Nephron (organoid): Measurements from ENCODE around the gene RALGAPA2.

ENCODE experiments used
- H3K27ac Mint-ChIP-seq, 3 experiments: 2 replicates each; pipeline ENCODE4 v1.8.0; 2020; ENCODE audit warnings: mixed read lengths in 3 of 3, mild to moderate bottlenecking in 2 of 3, moderate library complexity in 1 of 3
- H3K27me3 Mint-ChIP-seq: 2 replicates; pipeline ENCODE4 v1.8.0; 2021; ENCODE audit warnings: low read depth, mild to moderate bottlenecking, moderate library complexity, mixed read lengths
- H3K36me3 Mint-ChIP-seq: 2 replicates; pipeline ENCODE4 v1.8.0; 2020; ENCODE audit warnings: low read depth, mixed read lengths
- H3K4me1 Mint-ChIP-seq: 2 replicates; pipeline ENCODE4 v1.8.0; 2020; ENCODE audit warnings: mixed read lengths
- H3K4me3 Mint-ChIP-seq, 3 experiments: 2 replicates each; pipeline ENCODE4 v1.8.0; 2020; ENCODE audit warnings: mild to moderate bottlenecking in 3 of 3, mixed read lengths in 3 of 3, moderate library complexity in 2 of 3
- H3K9me3 Mint-ChIP-seq: 2 replicates; pipeline ENCODE4 v1.8.0; 2020; ENCODE audit warnings: mixed read lengths
- CTCF ChIP-seq, 3 experiments: fragments of 200-600 bp; sonication (generic); IDR thresholded peaks; one replicate each; pipeline ENCODE4 v1.5.0; 2021; ENCODE audit warnings: antibody characterized with exemption in 3 of 3; ENCODE audit not compliant: unreplicated experiment in 3 of 3

The RALGAPA2 gene

GRCh38 chr20:20611167-20611566, 101.3 kb downstream of the RALGAPA2 start:
- Mint-ChIP-seq H3K4me1 (peaks cover 10% of the 10 kb centered on the region), H3K9me3 (no peaks in the 10 kb centered on the region), H3K36me3 (peaks cover 7% of the 10 kb centered on the region), H3K27me3 (peaks cover 5% of the 10 kb centered on the region), H3K27ac (no peak overlapping the region), H3K4me3 (no peak overlapping the region)
- no peak for TF ChIP-seq CTCF (IDR thresholded peaks at IDR 0.05; ENCODE audit: unreplicated experiment in 3 of 3)

GRCh38 chr20:20609522-20609921, 102.9 kb downstream of the RALGAPA2 start:
- Mint-ChIP-seq H3K27ac (no peak overlapping the region), H3K4me1 (peaks cover 10% of the 10 kb centered on the region), H3K9me3 (no peaks in the 10 kb centered on the region), H3K4me3 (no peak overlapping the region), H3K27me3 (peaks cover 5% of the 10 kb centered on the region), H3K36me3 (peaks cover 10% of the 10 kb centered on the region)
- TF ChIP-seq CTCF (IDR thresholded peaks at IDR 0.05; ENCODE audit: unreplicated experiment in 3 of 3), result no peak

GRCh38 chr20:20608641-20609040, 103.8 kb downstream of the RALGAPA2 start:
- H3K36me3 Mint-ChIP-seq, result peaks cover 14% of the 10 kb centered on the region

GRCh38 chr20:20608041-20608440, 104.4 kb downstream of the RALGAPA2 start:
- H3K27me3 Mint-ChIP-seq, result no peaks in the 10 kb centered on the region
- no peak overlapping the region for H3K4me3 Mint-ChIP-seq
- no peak overlapping the region for H3K27ac Mint-ChIP-seq
- H3K9me3 Mint-ChIP-seq, result no peaks in the 10 kb centered on the region
- peaks cover 14% of the 10 kb centered on the region for H3K36me3 Mint-ChIP-seq
- no peak for TF ChIP-seq CTCF (IDR thresholded peaks at IDR 0.05; ENCODE audit: unreplicated experiment in 3 of 3)
- H3K4me1 Mint-ChIP-seq, result peaks cover 10% of the 10 kb centered on the region

More at GRCh38 chr20:20608641-20609040, 103.8 kb downstream of the RALGAPA2 start:
- Mint-ChIP-seq H3K27me3 (peaks cover 1% of the 10 kb centered on the region), H3K27ac (no peak overlapping the region), H3K4me1 (peaks cover 10% of the 10 kb centered on the region), H3K9me3 (no peaks in the 10 kb centered on the region), H3K4me3 (no peak overlapping the region)
- TF ChIP-seq CTCF (IDR thresholded peaks at IDR 0.05; ENCODE audit: unreplicated experiment in 3 of 3), result no peak

GRCh38 chr20:20606881-20607280, 105.6 kb downstream of the RALGAPA2 start:
- H3K4me3 Mint-ChIP-seq, result no peak overlapping the region
- no peaks in the 10 kb centered on the region for H3K27me3 Mint-ChIP-seq
- no peak overlapping the region for H3K27ac Mint-ChIP-seq
- no peak for TF ChIP-seq CTCF (IDR thresholded peaks at IDR 0.05; ENCODE audit: unreplicated experiment in 3 of 3)
- H3K9me3 Mint-ChIP-seq, result no peaks in the 10 kb centered on the region
- H3K36me3 Mint-ChIP-seq, result peaks cover 17% of the 10 kb centered on the region
- peaks cover 6% of the 10 kb centered on the region for H3K4me1 Mint-ChIP-seq

GRCh38 chr20:20606050-20606449, 106.4 kb downstream of the RALGAPA2 start:
- Mint-ChIP-seq H3K4me1 (no peaks in the 10 kb centered on the region), H3K27me3 (no peaks in the 10 kb centered on the region), H3K27ac (no peak overlapping the region), H3K9me3 (no peaks in the 10 kb centered on the region), H3K36me3 (peaks cover 17% of the 10 kb centered on the region), H3K4me3 (no peak overlapping the region)
- TF ChIP-seq CTCF (IDR thresholded peaks at IDR 0.05; ENCODE audit: unreplicated experiment in 3 of 3), result no peak
